ENCODE data around the gene C15orf39.

C15orf39 gene

GRCh38 chr15:75167588-75168350 lies 33.9 kb upstream of the C15orf39 start:
- TF ChIP-seq CTCF (conservative IDR thresholded peaks at IDR 0.05; ENCODE audit: low read length), result no peak
- DNase-seq (ENCODE audit: low read depth), result no peak
- no peak overlapping the region for H3K4me3 ChIP-seq (ENCODE audit: low read length)

- H3K4me3 ChIP-seq (ENCODE audit: low read length), result no peak overlapping the region
- no peak for TF ChIP-seq CTCF (conservative IDR thresholded peaks at IDR 0.05; ENCODE audit: low read length)
These were observed 33.3 kb upstream of the C15orf39 start for GRCh38 chr15:75168374-75168773.

GRCh38 chr15:75170203-75170602 lies 31.5 kb upstream of the C15orf39 start:
- TF ChIP-seq CTCF (conservative IDR thresholded peaks at IDR 0.05; ENCODE audit: low read length), result no peak
- H3K4me3 ChIP-seq (ENCODE audit: low read length), result no peak overlapping the region
- DNase-seq (ENCODE audit: low read depth), result no peak

More at GRCh38 chr15:75168374-75168773, 33.3 kb upstream of the C15orf39 start:
- DNase-seq (ENCODE audit: low read depth), result peak; percentile 34

GRCh38 chr15:75170711-75171341 lies 30.9 kb upstream of the C15orf39 start:
- no peak overlapping the region for H3K4me3 ChIP-seq (ENCODE audit: low read length)
- TF ChIP-seq CTCF (conservative IDR thresholded peaks at IDR 0.05; ENCODE audit: low read length), result no peak
- DNase-seq (ENCODE audit: low read depth), result peak; percentile 34

- no peak overlapping the region for H3K4me3 ChIP-seq (ENCODE audit: low read length)
- no peak for TF ChIP-seq CTCF (conservative IDR thresholded peaks at IDR 0.05; ENCODE audit: low read length)
- peak; percentile 80 for DNase-seq (ENCODE audit: low read depth)
These were observed 30.3 kb upstream of the C15orf39 start for GRCh38 chr15:75171408-75171807.

GRCh38 chr15:75172284-75172820 lies 29.3 kb upstream of the C15orf39 start:
- no peak overlapping the region for H3K4me3 ChIP-seq (ENCODE audit: low read length)
- no peak for DNase-seq (ENCODE audit: low read depth)
- TF ChIP-seq CTCF (conservative IDR thresholded peaks at IDR 0.05; ENCODE audit: low read length), result no peak

GRCh38 chr15:75174102-75174501 lies 27.6 kb upstream of the C15orf39 start:
- TF ChIP-seq CTCF (conservative IDR thresholded peaks at IDR 0.05; ENCODE audit: low read length), result no peak

More at GRCh38 chr15:75174102-75174501, 27.6 kb upstream of the C15orf39 start:
- H3K4me3 ChIP-seq (ENCODE audit: low read length), result no peak overlapping the region
- DNase-seq (ENCODE audit: low read depth), result no peak
